Activated naive CD8-positive, alpha-beta T cell treated with anti-CD3 and anti-CD28 coated beads, Interleukin-2, amount 10 ng/mL, durations not matched to agents 7 days and 5 days (primary cell): ENCODE results near the gene ZNF423. TPM values are rescaled to one million over a fixed set of nuclear protein-coding genes. Genes with fewer than 3 reads are reported as not detected.

ENCODE experiments used
- ATAC-seq: fragments of 150-1000 bp; cut with Tn5 transposase; one replicate; pipeline ENCODE4 v1.10.0; 2021; ENCODE audit warnings: low read depth, moderate library complexity
- POLR2A ChIA-PET: fragments of 350-600 bp; sonication (Branson Sonifier 250); formaldehyde crosslinking; loops from one replicate; lab custom pipeline; 2021; ENCODE audit warnings: antibody characterized with exemption; lab: Charles Lee
- DNase-seq: peaks from one replicate; pipeline ENCODE4 v3.0.0; 2021
- H3K27ac Mint-ChIP-seq: one replicate; pipeline ENCODE4 v1.8.0; 2022; ENCODE audit warnings: mild to moderate bottlenecking, mixed read lengths
- H3K27me3 Mint-ChIP-seq: one replicate; pipeline ENCODE4 v1.8.0; 2022; ENCODE audit warnings: mild to moderate bottlenecking, moderate library complexity, mixed read lengths
- H3K36me3 Mint-ChIP-seq: one replicate; pipeline ENCODE4 v1.8.0; 2021; ENCODE audit warnings: mild to moderate bottlenecking, mixed read lengths
- H3K4me1 Mint-ChIP-seq: one replicate; pipeline ENCODE4 v1.8.0; 2021; ENCODE audit warnings: mixed read lengths
- H3K4me3 Mint-ChIP-seq: one replicate; pipeline ENCODE4 v1.8.0; 2022; ENCODE audit warnings: mild to moderate bottlenecking, moderate library complexity, mixed read lengths
- H3K9me3 Mint-ChIP-seq: one replicate; pipeline ENCODE4 v1.8.0; 2021; ENCODE audit warnings: mixed read lengths
- total RNA-seq, 2 experiments: library from RNA; stranded (reverse); gene quantifications; one replicate each; pipeline ENCODE4 v1.2.3, GENCODE V29; 2021

Gene ZNF423
- total RNA-seq, 2 experiments from 2014 or later = 0.06 TPM; not detected in 1

DNA sequence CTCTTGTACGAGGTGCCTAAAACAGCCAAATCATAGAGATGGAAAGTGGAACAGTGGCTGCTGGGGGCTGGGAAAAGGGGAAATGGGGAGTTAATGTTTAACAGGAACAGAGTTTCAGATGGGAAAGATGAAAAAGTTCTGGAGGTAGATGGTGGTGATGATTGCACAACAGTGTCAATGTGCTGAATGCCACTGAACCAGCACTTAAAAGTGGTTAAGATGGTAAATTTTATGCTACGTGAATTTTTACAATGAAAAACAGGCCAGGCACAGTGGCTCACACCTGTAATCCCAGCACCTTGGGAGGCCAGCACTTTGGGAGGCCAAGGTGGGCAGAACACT, 351.9 kb downstream of the ZNF423 start:
- POLR2A ChIA-PET = no interaction called here
- Mint-ChIP-seq H3K27me3 (no peaks in the 10 kb centered on the region), H3K27ac (no peak overlapping the region), H3K4me3 (no peak overlapping the region), H3K36me3 (no peaks in the 10 kb centered on the region), H3K9me3 (no peaks in the 10 kb centered on the region), H3K4me1 (peaks cover 8% of the 10 kb centered on the region)
- DNase-seq = no peak
- ATAC-seq = no peak

DNA sequence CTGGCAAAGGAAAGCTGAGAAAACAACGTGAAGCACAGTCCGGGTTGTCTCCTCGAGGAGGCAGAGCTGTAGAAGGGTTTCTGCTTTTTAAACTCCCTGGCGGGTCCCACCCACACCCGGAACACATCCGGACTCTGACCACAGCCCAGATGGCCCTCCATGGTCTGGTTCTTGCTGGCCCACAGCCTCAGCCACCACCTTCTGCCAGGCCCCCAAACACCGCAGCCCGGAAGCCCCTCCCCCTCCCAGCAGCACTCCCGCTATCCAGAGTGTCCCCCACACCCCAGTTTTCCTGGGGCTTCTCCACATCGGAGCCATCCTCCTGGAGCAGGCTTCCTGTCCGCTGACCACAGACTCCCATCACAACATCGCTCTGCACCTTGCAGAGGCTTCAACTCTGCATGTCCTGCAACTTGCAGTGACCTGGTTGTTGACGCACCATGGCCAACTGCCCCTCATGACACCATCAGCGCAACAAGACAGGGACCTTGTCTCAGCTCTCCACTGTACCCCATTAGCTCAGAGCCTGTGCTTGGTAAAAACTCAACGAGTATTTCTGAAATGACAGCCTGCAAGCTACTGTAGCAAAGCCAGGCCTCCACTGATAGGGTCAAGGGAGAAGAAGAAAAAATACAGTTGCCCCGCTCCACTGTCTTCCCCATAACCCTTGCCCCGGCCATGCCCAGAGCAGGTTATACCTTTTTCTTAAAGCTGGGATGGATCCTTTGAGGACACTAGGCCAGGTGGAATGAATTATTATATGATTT, 352.5 kb downstream of the ZNF423 start:
- Mint-ChIP-seq H3K4me1 (peaks cover 8% of the 10 kb centered on the region), H3K36me3 (no peaks in the 10 kb centered on the region), H3K9me3 (no peaks in the 10 kb centered on the region), H3K4me3 (no peak overlapping the region), H3K27me3 (no peaks in the 10 kb centered on the region), H3K27ac (no peak overlapping the region)
- DNase-seq (peak; percentile 22), ATAC-seq (no peak)
- POLR2A ChIA-PET = no interaction called here

DNA sequence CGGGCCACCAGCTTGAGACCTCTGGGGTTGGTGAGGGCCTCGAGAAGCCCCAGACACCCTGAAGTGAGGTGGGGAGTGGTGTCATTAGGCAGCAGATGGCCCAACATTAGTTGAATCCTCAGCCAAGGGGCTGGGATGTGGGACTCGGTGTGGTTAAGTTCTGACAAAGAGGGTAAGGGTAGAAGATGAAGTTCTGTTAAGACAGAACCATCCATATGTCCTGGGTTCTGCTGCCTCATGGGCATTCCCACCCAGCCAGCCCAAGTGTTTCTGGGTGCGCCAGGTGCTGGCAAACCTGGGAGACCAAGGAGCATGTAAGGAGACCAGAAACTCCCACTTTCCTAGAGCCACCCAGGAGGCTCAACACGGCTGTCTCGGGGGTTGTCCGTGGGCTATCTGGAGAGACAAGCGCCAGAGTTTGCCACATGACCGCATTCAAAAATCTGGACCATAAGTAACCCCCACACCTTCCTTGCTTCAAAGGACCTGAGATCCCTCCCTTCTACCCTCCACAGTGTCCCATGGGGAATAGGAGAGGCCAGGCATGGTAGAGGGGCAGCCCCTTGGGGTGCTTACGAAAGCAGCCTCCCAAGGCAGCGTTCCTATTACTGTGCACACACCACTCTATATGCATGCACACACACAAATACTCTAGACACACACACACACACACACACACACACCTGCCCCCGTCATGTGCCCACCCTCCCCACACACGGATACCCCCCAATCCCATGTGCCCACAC, 353.6 kb downstream of the ZNF423 start:
- no peak overlapping the region for H3K27ac Mint-ChIP-seq
- no peaks in the 10 kb centered on the region for H3K36me3 Mint-ChIP-seq

DNA sequence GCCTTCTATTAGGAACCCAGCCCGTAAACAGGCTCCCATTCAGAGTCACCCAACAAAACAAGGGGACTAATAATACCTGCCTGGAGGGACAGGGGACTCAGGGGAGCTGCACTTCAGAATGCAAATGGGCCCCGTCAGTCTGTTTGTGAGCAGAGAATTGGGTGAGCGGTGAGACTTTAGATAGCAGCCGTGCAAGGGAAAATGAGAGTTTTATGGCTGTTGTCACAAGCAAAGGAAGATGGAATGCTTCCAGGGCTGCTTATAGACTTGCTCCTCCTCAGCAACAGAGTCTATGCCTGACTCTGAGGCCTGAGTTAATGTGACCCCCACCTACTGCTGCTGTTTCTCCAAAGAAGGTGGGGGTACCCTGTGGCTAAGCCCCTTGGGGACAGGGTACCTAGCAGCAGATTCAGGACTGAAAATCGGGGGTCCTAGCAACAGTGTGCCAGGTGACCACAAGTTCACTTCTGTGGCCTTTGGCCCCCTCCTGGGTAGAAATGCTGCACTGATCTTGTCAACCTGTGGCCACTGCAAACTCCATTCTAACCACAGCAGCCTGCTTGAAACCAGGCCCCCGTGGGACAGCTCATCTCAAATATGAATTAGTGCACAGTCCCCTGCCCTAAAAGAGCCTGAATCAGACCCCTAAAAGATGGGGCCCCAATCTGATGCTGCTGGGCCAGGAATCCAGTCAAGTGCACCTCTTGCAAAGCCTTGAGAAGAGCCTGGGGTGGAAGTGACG, 355.9 kb downstream of the ZNF423 start:
- Mint-ChIP-seq H3K4me3 (no peak overlapping the region), H3K36me3 (no peaks in the 10 kb centered on the region), H3K27me3 (no peaks in the 10 kb centered on the region), H3K4me1 (peaks cover 8% of the 10 kb centered on the region), H3K9me3 (no peaks in the 10 kb centered on the region), H3K27ac (no peak overlapping the region)
- ATAC-seq = no peak
- peak; percentile 10 for DNase-seq
- POLR2A ChIA-PET = no interaction called here

More for the DNA sequence above, 353.6 kb downstream of the ZNF423 start:
- H3K9me3 Mint-ChIP-seq = no peaks in the 10 kb centered on the region
- ATAC-seq (no peak), DNase-seq (peak; percentile 5)
- H3K4me3 Mint-ChIP-seq = no peak overlapping the region
- peaks cover 8% of the 10 kb centered on the region for H3K4me1 Mint-ChIP-seq
- no peaks in the 10 kb centered on the region for H3K27me3 Mint-ChIP-seq
- POLR2A ChIA-PET = no interaction called here

DNA sequence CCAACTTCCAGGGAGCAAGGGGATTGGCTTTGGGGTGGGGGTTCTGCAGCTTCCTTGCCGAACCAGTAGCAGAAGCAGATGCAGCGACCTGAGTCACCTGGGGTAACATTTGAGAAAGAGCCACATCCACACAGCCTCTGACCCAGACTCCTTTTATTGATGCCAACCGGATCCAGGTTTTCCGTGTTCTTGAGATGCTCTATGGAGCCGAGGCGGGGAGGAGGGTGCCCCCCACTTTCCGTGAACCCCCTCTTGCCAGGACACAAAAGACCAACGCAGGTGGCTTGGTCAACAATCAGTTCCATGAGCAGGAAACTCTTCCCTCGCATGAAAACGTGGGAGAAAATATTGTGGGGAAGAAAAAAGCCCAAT, 356.5 kb downstream of the ZNF423 start:
- no peak overlapping the region for H3K4me3 Mint-ChIP-seq
- DNase-seq (no peak), ATAC-seq (no peak)
- H3K27me3 Mint-ChIP-seq = no peaks in the 10 kb centered on the region
- peaks cover 8% of the 10 kb centered on the region for H3K4me1 Mint-ChIP-seq
- no peaks in the 10 kb centered on the region for H3K36me3 Mint-ChIP-seq
- POLR2A ChIA-PET = no interaction called here
- H3K9me3 Mint-ChIP-seq = no peaks in the 10 kb centered on the region
- no peak overlapping the region for H3K27ac Mint-ChIP-seq

DNA sequence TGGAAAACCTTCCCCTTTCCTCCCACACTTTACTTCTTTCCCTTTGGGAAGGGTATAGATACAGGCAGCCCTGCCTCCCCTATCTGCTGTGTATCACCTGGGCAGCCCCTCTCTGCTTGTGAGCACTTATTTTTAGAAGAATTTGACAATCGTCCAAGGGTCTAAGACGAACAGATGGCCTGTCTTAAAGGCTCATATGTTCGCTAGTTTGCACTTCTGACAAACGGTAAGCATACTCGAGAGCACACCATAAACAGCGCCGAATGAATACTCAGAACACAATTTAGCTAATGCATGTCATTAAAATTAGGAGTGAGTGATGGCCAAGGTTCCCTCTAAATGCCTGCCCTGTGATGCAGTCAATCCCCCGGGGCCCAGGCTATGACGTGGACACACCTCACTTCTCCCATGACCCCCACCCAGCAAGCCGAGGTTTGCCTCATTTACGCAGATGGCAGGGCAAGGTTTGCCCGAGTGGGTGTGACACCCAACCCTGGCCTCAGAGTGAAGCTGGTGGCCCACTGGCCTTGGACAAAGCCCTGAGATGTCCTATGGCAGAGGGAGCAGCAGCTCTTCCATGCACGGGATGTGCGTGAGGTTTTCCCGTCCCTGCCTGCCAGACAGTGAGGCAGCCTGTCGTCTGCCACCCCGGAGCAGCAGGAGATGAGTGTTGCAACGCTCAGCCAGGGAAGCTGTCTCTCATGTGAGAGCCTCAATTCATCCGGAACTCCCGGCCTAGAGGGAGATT, 357.1 kb downstream of the ZNF423 start:
- peaks cover 8% of the 10 kb centered on the region for H3K4me1 Mint-ChIP-seq
- H3K36me3 Mint-ChIP-seq = no peaks in the 10 kb centered on the region
- H3K27ac Mint-ChIP-seq = no peak overlapping the region
- no peaks in the 10 kb centered on the region for H3K27me3 Mint-ChIP-seq
- H3K9me3 Mint-ChIP-seq = no peaks in the 10 kb centered on the region
- POLR2A ChIA-PET = no interaction called here
- ATAC-seq = no peak
- peak; percentile 28 for DNase-seq
- H3K4me3 Mint-ChIP-seq = no peak overlapping the region

DNA sequence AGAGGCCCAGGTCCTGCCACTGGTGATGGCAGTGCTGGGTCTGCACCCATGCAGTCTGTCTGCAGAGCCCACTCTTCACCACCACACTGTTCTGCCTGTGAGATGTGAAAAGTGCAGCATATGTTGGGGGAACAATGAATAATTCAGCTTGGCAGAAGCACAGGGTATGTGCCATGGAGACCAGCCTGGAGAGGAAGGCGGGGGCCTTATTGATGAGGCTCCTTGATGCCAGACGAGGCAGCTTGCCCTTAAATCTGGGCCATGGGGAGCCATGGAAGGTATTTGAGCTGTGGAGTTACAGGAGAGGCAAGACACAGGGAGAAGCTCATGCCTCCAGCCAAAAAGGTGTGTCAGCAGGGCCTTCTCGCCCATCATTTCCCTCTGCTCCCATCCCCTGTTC, 357.6 kb downstream of the ZNF423 start:
- POLR2A ChIA-PET = no interaction called here
- no peaks in the 10 kb centered on the region for H3K36me3 Mint-ChIP-seq
- H3K9me3 Mint-ChIP-seq = no peaks in the 10 kb centered on the region
- no peak overlapping the region for H3K4me3 Mint-ChIP-seq
- no peaks in the 10 kb centered on the region for H3K27me3 Mint-ChIP-seq
- no peak for ATAC-seq
- H3K4me1 Mint-ChIP-seq = peaks cover 4% of the 10 kb centered on the region
- H3K27ac Mint-ChIP-seq = no peak overlapping the region
- DNase-seq = peak; percentile 5

DNA sequence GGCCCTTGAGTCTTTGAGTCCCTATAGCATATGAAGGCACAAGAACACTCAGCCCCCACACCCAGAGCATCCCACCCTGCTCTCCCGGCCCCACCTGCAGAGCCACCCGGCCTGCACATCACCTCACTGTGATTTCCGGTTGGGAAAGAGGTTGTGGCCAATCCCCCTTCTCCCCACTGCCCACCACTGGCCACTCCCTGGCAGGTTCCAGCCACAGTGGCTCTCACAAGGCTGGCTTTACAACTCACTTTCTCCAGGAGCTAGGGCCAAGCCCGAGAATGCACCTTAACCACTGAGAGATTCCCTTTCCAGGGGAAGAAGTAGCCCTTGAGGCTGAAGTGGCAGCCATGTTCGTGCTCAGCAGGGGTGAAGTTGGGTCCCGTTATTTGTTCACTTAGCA, 358.4 kb downstream of the ZNF423 start:
- Mint-ChIP-seq H3K4me3 (no peak overlapping the region), H3K36me3 (no peaks in the 10 kb centered on the region), H3K27ac (no peak overlapping the region), H3K27me3 (no peaks in the 10 kb centered on the region), H3K4me1 (no peaks in the 10 kb centered on the region), H3K9me3 (no peaks in the 10 kb centered on the region)
- POLR2A ChIA-PET = no interaction called here
- ATAC-seq = no peak
- DNase-seq = no peak

DNA sequence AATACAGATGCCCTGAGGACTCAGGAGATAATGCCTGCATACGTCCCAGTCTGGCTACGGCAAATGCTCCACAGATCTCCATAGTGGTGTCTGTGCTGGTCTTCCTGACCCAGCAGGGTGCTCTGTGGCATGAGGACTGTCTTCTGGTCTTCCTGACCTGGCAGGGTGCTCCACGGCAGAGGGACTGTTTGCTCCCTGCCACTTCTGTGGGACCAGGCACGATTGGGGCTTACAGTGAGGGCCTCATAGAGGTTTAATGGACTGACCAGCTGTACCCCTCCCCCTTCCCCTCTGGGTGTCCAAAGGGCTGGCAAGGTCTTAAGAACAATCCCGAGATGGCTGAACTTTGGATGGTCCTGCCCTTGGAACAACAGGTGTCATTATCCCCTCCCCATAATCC, 359.3 kb downstream of the ZNF423 start:
- POLR2A ChIA-PET = no interaction called here

DNA sequence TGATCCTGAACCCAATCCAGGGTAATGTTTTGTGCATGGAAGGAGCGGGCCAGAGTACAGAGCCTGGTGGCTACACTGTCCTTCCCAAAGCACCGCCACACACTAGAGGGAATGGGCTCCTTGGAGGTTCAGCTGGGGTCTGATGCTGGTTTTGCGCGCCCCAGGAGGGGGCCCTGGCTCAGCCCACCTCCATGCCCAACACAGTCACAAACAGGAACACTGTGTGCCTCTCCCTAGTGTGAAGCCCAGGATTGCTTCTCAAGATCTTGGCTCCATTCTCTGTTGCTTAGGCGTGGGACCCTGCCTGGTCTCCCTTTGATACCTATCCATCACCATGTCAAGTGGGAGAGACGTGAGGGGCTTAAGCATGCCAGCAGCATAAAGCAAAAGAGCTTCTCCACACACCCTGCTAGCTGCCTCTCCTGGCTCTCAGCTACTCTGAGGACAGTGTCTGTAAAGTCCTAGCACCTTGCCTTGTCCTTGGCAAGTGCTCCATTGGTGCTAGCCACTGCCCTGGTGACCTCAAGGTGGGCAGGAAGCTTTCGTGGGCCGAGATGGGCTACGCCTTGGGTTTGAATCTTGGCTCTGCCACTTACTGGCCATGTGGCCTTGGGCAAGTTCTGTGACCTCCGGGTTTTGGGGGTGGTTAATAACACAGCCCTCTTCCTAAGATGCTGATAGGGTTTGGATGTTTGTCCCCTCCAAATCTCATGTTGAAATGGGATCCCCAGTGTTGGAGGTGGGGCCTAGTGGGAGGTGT, 360.1 kb downstream of the ZNF423 start:
- Mint-ChIP-seq H3K4me3 (no peak overlapping the region), H3K36me3 (no peaks in the 10 kb centered on the region), H3K9me3 (no peaks in the 10 kb centered on the region), H3K4me1 (no peaks in the 10 kb centered on the region), H3K27ac (no peak overlapping the region), H3K27me3 (no peaks in the 10 kb centered on the region)
- POLR2A ChIA-PET = no interaction called here
- ATAC-seq (no peak), DNase-seq (peak; percentile 9)

More for the DNA sequence above, 359.3 kb downstream of the ZNF423 start:
- Mint-ChIP-seq H3K9me3 (no peaks in the 10 kb centered on the region), H3K27ac (no peak overlapping the region), H3K4me3 (no peak overlapping the region), H3K27me3 (no peaks in the 10 kb centered on the region), H3K4me1 (no peaks in the 10 kb centered on the region), H3K36me3 (no peaks in the 10 kb centered on the region)
- ATAC-seq = no peak
- peak; percentile 15 for DNase-seq

DNA sequence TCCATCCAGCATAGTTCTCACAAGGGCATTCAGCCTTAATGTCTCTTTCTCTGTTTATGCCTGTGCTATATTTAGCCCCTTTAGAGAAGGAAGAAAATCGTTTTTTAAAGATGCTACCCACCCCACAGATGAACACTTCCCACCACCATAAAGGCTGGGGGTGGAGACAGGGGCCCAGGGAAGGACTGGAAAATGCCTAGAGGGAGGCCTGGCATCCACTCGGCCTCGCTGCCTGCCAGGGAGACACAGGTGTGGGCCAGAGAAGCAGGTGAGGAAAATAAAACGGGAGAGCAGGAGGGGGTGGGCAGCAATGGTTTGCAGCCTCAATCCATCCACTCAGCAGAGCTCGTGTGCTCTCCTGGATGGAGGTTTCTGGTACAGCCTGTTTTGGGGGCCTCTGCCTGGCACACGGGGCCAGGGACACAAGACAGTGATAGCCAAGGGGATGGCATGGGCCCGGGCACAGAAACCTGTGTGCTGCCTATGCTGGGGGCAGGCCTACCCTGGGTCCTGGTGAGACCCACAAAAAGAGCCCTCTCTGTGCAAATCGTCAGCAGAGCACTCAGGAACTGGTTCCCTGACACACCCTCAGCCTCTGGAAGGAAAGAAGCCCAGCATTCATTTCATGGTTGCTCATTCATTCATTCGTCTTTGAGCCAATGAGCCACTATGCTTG, 360.9 kb downstream of the ZNF423 start:
- POLR2A ChIA-PET = no interaction called here
- no peaks in the 10 kb centered on the region for H3K36me3 Mint-ChIP-seq
- DNase-seq (no peak), ATAC-seq (no peak)
- no peaks in the 10 kb centered on the region for H3K27me3 Mint-ChIP-seq
- no peaks in the 10 kb centered on the region for H3K9me3 Mint-ChIP-seq
- no peak overlapping the region for H3K4me3 Mint-ChIP-seq
- no peak overlapping the region for H3K27ac Mint-ChIP-seq
- no peaks in the 10 kb centered on the region for H3K4me1 Mint-ChIP-seq

DNA sequence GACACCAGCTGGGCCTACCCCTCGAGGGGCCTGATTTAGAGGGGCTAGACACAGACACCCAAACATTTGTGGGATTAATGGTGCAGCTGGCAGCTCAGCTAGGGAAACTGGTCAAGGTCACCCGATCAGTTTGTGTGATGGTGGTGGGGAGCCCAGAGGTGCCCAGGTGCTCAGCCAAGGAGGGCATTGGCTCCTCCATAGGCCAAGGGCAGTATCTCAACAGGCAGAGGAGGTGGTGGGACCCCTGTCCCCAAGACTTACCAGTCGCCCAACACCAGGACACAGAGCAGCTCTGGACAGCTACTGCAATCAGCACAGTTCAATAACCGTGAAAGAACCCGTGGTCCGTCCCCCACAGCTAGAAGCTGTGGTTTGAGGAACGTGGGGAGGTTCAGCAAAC, 361.4 kb downstream of the ZNF423 start:
- POLR2A ChIA-PET = no interaction called here
- Mint-ChIP-seq H3K4me1 (no peaks in the 10 kb centered on the region), H3K4me3 (no peak overlapping the region), H3K27me3 (no peaks in the 10 kb centered on the region), H3K36me3 (no peaks in the 10 kb centered on the region), H3K27ac (no peak overlapping the region), H3K9me3 (no peaks in the 10 kb centered on the region)
- DNase-seq = peak; percentile 10
- ATAC-seq = no peak
